Measurements from ENCODE around the gene CYTH3.

DNA sequence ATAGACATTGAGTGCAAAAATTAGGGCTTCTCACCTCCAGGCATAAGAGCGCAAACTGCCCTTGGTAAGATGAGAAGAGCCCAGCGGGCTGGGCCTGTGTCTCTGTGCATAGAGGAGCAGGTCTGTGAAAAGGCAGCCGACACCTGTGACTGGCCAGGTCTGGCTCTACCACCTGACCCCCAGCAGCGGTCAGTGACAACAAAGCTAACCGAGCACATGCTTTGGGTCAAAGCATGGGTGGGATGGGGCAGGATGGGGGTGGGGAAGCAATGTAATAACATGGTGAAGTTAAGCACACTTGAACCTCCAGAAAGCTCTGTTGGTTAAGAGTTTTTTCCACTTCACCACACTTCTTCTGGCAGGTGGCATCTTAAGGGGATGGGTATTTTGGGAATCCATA is 29.3 kb downstream of the CYTH3 start:
- no peak for TF ChIP-seq CTCF (IDR thresholded peaks at IDR 0.05)
- no peak for TF ChIP-seq ZFX (IDR thresholded peaks at IDR 0.05; ENCODE audit: borderline replicate concordance)

Data from 22Rv1 (cell line).